Calu3 (cell line): ENCODE measurements around the gene SLC2A1. TPM values are rescaled to one million over a fixed set of nuclear protein-coding genes. Genes with fewer than 3 reads are reported as not detected.
A peak's percentile ranks its signal among the peaks of the same experiment; 100 is the strongest.

Experiments used
- BruUV-seq: library from RNA; stranded (reverse); fragments of 400-500 nt; replicated peaks from 2 replicates; lab custom pipeline; 2021; lab: Mats Ljungman, UMichigan
- CTCF ChIA-PET: fragments of 300-600 bp; sonication (Branson Sonifier 250); formaldehyde crosslinking; loops from one replicate; lab custom pipeline; 2022; ENCODE audit warnings: antibody characterized with exemption; lab: Charles Lee
- DNase-seq: peaks from one replicate; pipeline ENCODE4 v3.0.0; 2022
- H3K27ac Mint-ChIP-seq: one replicate; pipeline ENCODE4 v1.8.0; 2022; ENCODE audit warnings: mixed read lengths; ENCODE audit not compliant: unreplicated experiment
- H3K27me3 Mint-ChIP-seq: one replicate; pipeline ENCODE4 v1.8.0; 2022; ENCODE audit warnings: mixed read lengths; ENCODE audit not compliant: unreplicated experiment
- H3K36me3 Mint-ChIP-seq: one replicate; pipeline ENCODE4 v1.8.0; 2022; ENCODE audit warnings: mild to moderate bottlenecking, moderate library complexity, mixed read lengths; ENCODE audit not compliant: insufficient read depth, unreplicated experiment
- H3K4me1 Mint-ChIP-seq: one replicate; pipeline ENCODE4 v1.8.0; 2022; ENCODE audit warnings: mild to moderate bottlenecking, low read depth, mixed read lengths; ENCODE audit not compliant: unreplicated experiment
- H3K4me3 Mint-ChIP-seq: one replicate; pipeline ENCODE4 v1.8.0; 2022; ENCODE audit warnings: mild to moderate bottlenecking, low read depth, moderate library complexity, mixed read lengths; ENCODE audit not compliant: unreplicated experiment
- H3K9me3 Mint-ChIP-seq: one replicate; pipeline ENCODE4 v1.8.0; 2022; ENCODE audit warnings: low read depth, mixed read lengths; ENCODE audit not compliant: unreplicated experiment
- intact Hi-C: fragments of 100-400 bp; cut with micrococcal nuclease; formaldehyde crosslinking; loops from one replicate; pipeline ENCODE4 v1.10.0; 2022; ENCODE audit not compliant: unreplicated experiment
- total RNA-seq: library from RNA; stranded (reverse); gene quantifications from 2 replicates; pipeline ENCODE4 v1.2.3, GENCODE V29; 2022
- TF ChIP-seq, protein P1 (sequence below): fragments of 200-600 bp; IDR thresholded peaks from one replicate; pipeline ENCODE4 v1.8.0; 2022; ENCODE audit warnings: antibody characterized with exemption; ENCODE audit not compliant: unreplicated experiment

Gene SLC2A1
- total RNA-seq, 1 experiment from 2014 or later: 183 TPM

DNA sequence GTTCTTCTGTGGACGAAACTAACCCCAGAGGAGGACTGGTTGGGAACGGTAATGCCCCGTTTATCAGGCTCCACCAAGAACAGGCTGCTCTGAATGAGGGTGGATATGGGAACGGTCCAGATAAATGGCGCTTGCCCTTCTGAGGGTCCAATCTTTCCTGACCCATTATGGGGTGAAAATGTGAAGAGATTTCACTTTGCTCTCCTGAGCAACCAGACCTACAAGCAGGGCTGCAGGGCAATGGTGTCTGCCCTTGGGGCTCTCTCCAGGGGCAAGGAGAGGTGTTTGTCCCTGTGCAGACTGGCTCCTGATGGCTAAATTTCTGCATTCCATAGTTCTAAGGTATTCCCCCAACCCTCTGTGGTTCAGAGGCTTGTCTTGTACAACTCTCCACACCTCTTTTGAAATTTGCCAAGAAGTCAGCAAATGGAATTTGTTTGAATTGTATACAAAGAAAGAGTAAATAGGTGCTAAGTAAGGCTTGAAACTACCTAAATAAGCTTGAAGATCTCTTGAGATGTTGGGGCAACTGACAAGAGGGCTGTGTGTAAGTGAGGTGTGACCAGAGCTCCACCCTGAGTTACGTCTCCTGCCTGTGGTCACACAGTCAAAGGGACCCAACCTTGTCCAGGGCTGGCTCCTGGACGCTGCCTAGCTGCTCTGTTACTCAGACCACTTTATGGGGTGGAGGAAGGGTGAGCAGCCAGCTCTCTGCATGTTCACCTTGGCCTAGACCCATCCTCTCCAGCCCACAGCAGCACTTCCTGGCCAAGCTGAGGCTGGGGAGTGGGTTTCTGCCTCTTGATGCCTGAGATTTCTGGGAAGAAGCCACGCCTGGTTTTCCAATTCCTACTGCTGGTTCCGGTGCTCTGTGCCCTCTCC, 24.8 kb downstream of the SLC2A1 start:
- H3K9me3 Mint-ChIP-seq: no peaks in the 10 kb centered on the region
- H3K4me1 Mint-ChIP-seq: peaks cover 70% of the 10 kb centered on the region
- no peak for DNase-seq
- no TSS peak for BruUV-seq
- H3K4me3 Mint-ChIP-seq: peak overlapping the region; percentile 27
- TF ChIP-seq, protein P1, sequence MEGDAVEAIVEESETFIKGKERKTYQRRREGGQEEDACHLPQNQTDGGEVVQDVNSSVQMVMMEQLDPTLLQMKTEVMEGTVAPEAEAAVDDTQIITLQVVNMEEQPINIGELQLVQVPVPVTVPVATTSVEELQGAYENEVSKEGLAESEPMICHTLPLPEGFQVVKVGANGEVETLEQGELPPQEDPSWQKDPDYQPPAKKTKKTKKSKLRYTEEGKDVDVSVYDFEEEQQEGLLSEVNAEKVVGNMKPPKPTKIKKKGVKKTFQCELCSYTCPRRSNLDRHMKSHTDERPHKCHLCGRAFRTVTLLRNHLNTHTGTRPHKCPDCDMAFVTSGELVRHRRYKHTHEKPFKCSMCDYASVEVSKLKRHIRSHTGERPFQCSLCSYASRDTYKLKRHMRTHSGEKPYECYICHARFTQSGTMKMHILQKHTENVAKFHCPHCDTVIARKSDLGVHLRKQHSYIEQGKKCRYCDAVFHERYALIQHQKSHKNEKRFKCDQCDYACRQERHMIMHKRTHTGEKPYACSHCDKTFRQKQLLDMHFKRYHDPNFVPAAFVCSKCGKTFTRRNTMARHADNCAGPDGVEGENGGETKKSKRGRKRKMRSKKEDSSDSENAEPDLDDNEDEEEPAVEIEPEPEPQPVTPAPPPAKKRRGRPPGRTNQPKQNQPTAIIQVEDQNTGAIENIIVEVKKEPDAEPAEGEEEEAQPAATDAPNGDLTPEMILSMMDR: no peak
- H3K36me3 Mint-ChIP-seq: peaks cover 86% of the 10 kb centered on the region
- H3K27me3 Mint-ChIP-seq: no peaks in the 10 kb centered on the region
- intact Hi-C loops: no loop called here
- CTCF ChIA-PET: no interaction called here
- peak overlapping the region; percentile 86 for H3K27ac Mint-ChIP-seq

DNA sequence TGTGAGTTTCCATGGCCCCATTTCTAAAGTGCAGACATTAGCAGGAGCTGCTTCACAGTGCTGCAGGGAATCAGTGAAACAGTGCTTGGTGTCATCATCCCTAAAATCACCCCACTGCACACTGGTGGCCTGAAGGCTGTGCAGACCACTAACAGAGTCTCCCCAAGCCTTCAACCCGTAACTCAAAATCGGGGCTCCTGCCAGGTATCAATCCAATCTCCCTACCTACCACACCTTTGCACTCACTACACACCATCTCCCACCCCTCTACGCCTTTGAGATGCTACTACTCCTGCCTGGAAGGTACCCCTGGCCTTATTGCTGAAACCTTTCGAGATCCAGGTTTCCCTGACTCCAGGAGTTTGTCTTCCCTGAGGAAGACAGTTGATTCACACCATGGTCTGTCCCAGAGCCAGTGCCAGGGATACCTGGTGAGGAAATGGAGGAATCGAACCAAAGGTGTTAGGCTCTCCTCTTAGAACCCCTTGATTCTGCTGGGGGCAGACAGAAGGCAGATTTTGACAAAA, 25.5 kb downstream of the SLC2A1 start:
- peaks cover 86% of the 10 kb centered on the region for H3K36me3 Mint-ChIP-seq
- TF ChIP-seq, protein P1: no peak
- H3K4me1 Mint-ChIP-seq: peaks cover 62% of the 10 kb centered on the region
- BruUV-seq: no TSS peak
- DNase-seq: no peak
- H3K27ac Mint-ChIP-seq: peak overlapping the region; percentile 86
- H3K27me3 Mint-ChIP-seq: no peaks in the 10 kb centered on the region
- intact Hi-C loops: no loop called here
- peak overlapping the region; percentile 27 for H3K4me3 Mint-ChIP-seq
- CTCF ChIA-PET: interaction anchor here (2.0 kb wide), 1 partner anchor 141 kb away, joined by 7 read pairs; no protein-coding TSS in a partner anchor
- no peaks in the 10 kb centered on the region for H3K9me3 Mint-ChIP-seq

DNA sequence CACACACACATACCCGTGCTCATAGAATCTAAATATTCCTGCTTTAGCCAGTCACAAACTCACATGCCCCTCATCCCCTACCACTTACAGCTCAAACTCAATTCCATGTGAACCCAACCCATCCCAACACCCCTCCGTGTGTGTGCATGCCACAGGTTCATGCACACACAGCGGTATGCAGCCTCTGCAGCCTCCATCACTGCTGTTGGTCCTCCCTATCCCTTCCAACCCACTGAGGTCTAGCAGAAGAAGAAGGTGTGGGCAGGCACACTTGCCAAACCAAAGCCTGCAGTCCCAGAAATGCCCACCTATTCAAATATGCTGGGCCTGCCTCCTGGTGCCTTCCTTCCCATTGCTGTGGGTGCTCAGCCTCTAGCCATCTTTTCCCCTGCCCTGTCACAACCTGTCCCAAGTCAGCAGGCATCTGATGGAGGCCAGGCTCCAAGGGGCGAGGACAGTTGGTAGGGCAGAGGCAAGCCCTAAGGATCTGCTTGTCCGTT, 26.2 kb downstream of the SLC2A1 start:
- CTCF ChIA-PET: interaction anchor here (0.7 to 2.0 kb wide), 4 partner anchors 10 to 1051 kb away, joined by 4 to 8 read pairs (median 6); no protein-coding TSS in a partner anchor
- Mint-ChIP-seq H3K4me3 (peak overlapping the region; percentile 27), H3K27me3 (no peaks in the 10 kb centered on the region), H3K36me3 (peaks cover 88% of the 10 kb centered on the region), H3K4me1 (peaks cover 56% of the 10 kb centered on the region), H3K9me3 (no peaks in the 10 kb centered on the region), H3K27ac (peak overlapping the region; percentile 86)
- intact Hi-C loops: no loop called here
- DNase-seq: no peak
- TF ChIP-seq, protein P1: no peak
- BruUV-seq: no TSS peak

DNA sequence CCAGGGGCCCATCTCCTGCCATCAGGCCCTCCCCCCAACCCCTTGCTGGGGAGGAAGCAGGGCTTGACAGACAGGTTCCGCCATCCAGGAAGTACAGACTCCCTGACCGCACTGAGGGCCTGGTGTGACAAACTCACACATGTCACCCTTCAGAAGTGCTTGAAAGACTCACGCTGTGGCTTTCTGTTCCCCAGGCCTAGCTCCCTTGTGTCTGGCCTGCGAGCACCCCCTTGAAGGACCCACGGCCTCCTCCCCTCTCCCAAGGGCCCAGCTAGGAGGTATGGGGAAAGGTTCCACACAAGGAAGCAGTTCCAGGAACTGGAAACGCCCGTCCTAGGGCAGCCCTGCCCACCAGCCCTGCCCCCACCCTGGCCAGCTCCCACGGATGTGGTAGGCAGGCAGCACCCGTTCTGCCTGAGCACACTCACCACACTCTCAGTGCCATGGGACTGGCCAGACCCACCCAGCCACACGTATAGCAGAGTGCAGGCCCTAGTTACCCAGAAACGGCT, 26.7 kb downstream of the SLC2A1 start:
- Mint-ChIP-seq H3K4me3 (peak overlapping the region; percentile 27), H3K9me3 (no peaks in the 10 kb centered on the region), H3K36me3 (peaks cover 88% of the 10 kb centered on the region), H3K27ac (peak overlapping the region; percentile 86), H3K27me3 (no peaks in the 10 kb centered on the region), H3K4me1 (peaks cover 51% of the 10 kb centered on the region)
- DNase-seq: peak; percentile 81
- intact Hi-C loops: no loop called here
- TF ChIP-seq, protein P1: no peak
- BruUV-seq: no TSS peak
- CTCF ChIA-PET: interaction anchor here (0.7 to 2.0 kb wide), 6 partner anchors 9 to 1050 kb away, joined by 3 to 8 read pairs (median 5); no protein-coding TSS in a partner anchor
